ENCODE measurements around the gene CATSPER4.

DNA sequence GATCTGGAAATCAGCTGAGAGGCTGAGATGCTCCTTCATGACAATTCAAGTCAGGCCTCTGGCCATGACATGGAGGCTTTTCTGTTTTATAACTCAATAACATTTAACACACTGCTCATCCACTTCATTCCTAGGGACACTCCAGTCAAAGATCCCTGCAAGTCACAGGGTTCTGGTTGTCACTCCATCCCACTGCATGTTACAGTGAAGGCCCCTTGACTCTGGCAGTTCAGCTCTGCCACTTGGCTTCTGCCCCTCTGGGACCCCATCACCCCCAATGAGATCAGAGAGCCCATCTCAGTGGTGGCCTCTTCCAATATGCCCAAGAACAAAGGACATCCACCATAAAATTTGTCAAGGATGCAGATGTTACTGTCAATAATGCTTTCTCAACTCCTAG, 41.5 kb upstream of the CATSPER4 start:
- no peak for TF ChIP-seq POLR2AphosphoS5 (IDR thresholded peaks at IDR 0.05; ENCODE audit: low read depth, low read length)
- no peak for TF ChIP-seq POLR2A (IDR thresholded peaks at IDR 0.05; ENCODE audit: low read depth, low read length)
